Tibial nerve (tissue), 4 donors: Measurements from ENCODE around the gene CEP250. TPM values are rescaled to one million over a fixed set of nuclear protein-coding genes. Genes with fewer than 3 reads are reported as not detected.

Experiments used
- DNase-seq, 2 donors: peaks; one replicate each; pipeline ENCODE4 v3.0.0-alpha.2; 2019; ENCODE audit warnings: low spot score in 2 of 2
- H3K27ac ChIP-seq, 4 donors: fragments of 200-600 bp; sonication (generic) in 3 of 4; one replicate each; pipeline ENCODE4 v1.5.1; 2017 to 2019; ENCODE audit warnings: mild to moderate bottlenecking in 1 of 4
- H3K27me3 ChIP-seq, 2 donors: fragments of 200-600 bp; sonication (generic) in 1 of 2; one replicate each; pipeline versions ENCODE4 v1.5.1 to v1.6.0; 2017 to 2019
- H3K36me3 ChIP-seq, 3 donors: fragments of 200-600 bp; sonication (generic); one replicate each; pipeline ENCODE4 v1.5.1; 2018 to 2019
- H3K4me1 ChIP-seq, 4 donors: fragments of 200-600 bp; sonication (generic) in 3 of 4; one replicate each; pipeline ENCODE4 v1.5.1; 2017 to 2019
- H3K4me3 ChIP-seq, 4 donors: fragments of 200-600 bp; sonication (generic) in 3 of 4; one replicate each; pipeline ENCODE4 v1.5.1; 2017 to 2019; ENCODE audit warnings: mild to moderate bottlenecking in 1 of 4, moderate library complexity in 1 of 4
- H3K9me3 ChIP-seq, 4 donors: fragments of 200-600 bp; sonication (generic) in 3 of 4; one replicate each; pipeline ENCODE4 v1.5.1; 2017 to 2019
- CTCF ChIP-seq, 5 experiments: fragments of 200-600 bp in 3 of 5; fragments of 450-650 bp in 2 of 5; sonication (generic) in 3 of 5; IDR thresholded peaks; one replicate each; pipeline ENCODE4 v1.5.1; 2016 to 2019; ENCODE audit warnings: antibody characterized with exemption in 5 of 5, mild to moderate bottlenecking in 3 of 5, moderate library complexity in 2 of 5
- EP300 ChIP-seq, 2 donors: sonication (generic); formaldehyde crosslinking; IDR thresholded peaks; one replicate each; pipeline ENCODE4 v1.6.1; 2017; ENCODE audit warnings: antibody characterized with exemption in 2 of 2, mild to moderate bottlenecking in 1 of 2
- POLR2A ChIP-seq, 2 donors: fragments of 450-650 bp; IDR thresholded peaks; one replicate each; pipeline ENCODE4 v1.6.1; 2017; ENCODE audit warnings: antibody characterized with exemption in 2 of 2, mild to moderate bottlenecking in 2 of 2, moderate library complexity in 2 of 2
- WGBS, 2 donors: methylation state at CpG; one replicate each; pipeline ENCODE4 v1.1.5; 2018; 5-methylcytosine and 5-hydroxymethylcytosine counted together
- total RNA-seq, 4 donors: library from RNA; depleted of rRNA; stranded (reverse); fragments of >200 nt; gene quantifications; one replicate each; pipeline ENCODE4 v1.1.0, GENCODE V29; 2016

Gene CEP250
- total RNA-seq, 4 donors from 2014 or later = 12.5 to 41.1 (median 29.9) TPM

DNA sequence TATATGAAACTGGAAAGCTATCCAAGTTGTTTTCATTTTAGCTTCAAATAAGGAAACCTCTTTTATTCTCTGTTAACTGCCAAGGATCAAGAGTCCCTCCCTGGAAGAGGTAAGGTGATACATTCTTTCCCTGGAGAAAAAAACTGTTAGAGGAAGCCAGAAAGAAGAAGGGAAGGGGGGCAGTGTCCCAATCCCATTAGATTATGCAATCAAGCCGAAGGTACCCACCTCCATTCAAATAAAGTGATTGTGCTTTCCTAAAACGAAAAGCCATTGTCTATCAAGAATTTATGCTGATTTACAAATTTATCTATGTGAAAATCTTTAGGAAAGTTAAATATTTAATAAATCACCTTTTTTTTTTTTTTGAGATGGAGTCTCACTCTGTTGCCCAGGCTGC lies 34.1 kb upstream of the CEP250 start:
- Histone ChIP-seq H3K36me3 (no peaks in the 10 kb centered on the region), H3K27ac (no peak overlapping the region), H3K27me3 (no peaks in the 10 kb centered on the region), H3K9me3 (no peaks in the 10 kb centered on the region), H3K4me3 (no peak overlapping the region), H3K4me1 (no peaks in the 10 kb centered on the region)
- no peak for DNase-seq
- 66 to 68% methylated on average over 2 of the region's 2 CpGs for WGBS, 2 donors
- TF ChIP-seq EP300 (IDR thresholded peaks at IDR 0.05) (no peak), CTCF (IDR thresholded peaks at IDR 0.05) (no peak), POLR2A (IDR thresholded peaks at IDR 0.05) (no peak)

- H3K4me1 ChIP-seq = no peaks in the 10 kb centered on the region
- no peaks in the 10 kb centered on the region for H3K9me3 ChIP-seq
- no peaks in the 10 kb centered on the region for H3K36me3 ChIP-seq
- TF ChIP-seq EP300 (IDR thresholded peaks at IDR 0.05) = no peak
- TF ChIP-seq CTCF (IDR thresholded peaks at IDR 0.05) = no peak
- TF ChIP-seq POLR2A (IDR thresholded peaks at IDR 0.05) = no peak
- 55 to 57% methylated on average over 6 of the region's 6 CpGs for WGBS, 2 donors
- DNase-seq = no peak
- H3K4me3 ChIP-seq = no peak overlapping the region
- no peaks in the 10 kb centered on the region for H3K27me3 ChIP-seq
- no peak overlapping the region for H3K27ac ChIP-seq
Observed at GRCh38 chr20:35431621-35432429, 23.6 kb upstream of the CEP250 start.

DNA sequence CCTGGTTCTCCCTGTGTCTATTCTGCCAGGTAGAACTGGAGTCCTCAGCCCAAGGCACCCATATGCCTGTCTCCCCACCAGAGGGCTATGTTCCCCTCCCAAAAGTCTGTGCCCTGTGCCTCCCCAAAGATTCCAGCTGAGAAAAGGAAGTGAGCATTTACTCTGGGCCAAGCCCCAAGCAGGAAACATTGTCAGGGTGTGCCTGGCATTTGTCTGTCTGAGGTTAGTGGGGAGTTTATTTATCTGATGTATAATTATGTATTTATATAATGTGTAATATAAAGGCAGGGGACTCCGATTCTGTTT lies 23.0 kb upstream of the CEP250 start:
- no peak overlapping the region for H3K4me3 ChIP-seq
- no peak for TF ChIP-seq POLR2A (IDR thresholded peaks at IDR 0.05)
- no peak overlapping the region for H3K27ac ChIP-seq
- DNase-seq = no peak
- H3K36me3 ChIP-seq = no peaks in the 10 kb centered on the region
- WGBS, 2 donors = 82 to 92% methylated on average over 1 of the region's 1 CpG
- peaks cover 0 to under 1% (median 0%) of the 10 kb centered on the region in 4 donors for H3K4me1 ChIP-seq
- H3K9me3 ChIP-seq = no peaks in the 10 kb centered on the region
- H3K27me3 ChIP-seq = no peaks in the 10 kb centered on the region

DNA sequence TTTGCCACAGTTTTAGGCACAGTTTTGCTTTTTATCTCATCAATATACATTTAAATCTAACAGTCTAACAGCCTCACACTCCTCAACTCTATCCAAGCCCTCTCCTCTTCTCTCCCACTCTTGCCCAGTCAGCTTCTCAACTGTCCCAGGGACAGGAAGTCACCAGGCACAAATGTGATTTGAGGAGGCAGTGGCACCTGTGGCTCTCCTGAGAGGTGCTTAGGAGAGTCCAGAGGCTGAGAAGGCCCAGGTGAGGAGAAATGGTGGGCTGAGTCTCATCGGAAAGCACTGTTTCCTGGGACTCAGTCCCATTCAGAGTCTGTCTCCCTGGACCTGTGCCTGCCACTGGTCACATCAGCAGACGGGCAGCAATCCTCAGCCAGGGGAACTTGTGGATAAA lies 22.1 kb upstream of the CEP250 start:
- WGBS, 2 donors = 86 to 90% methylated on average over 1 to 2 of the region's 2 CpGs
- Histone ChIP-seq H3K36me3 (no peaks in the 10 kb centered on the region), H3K27me3 (no peaks in the 10 kb centered on the region), H3K27ac (no peak overlapping the region), H3K4me3 (no peak overlapping the region), H3K4me1 (peaks cover 0 to 10% (median 0%) of the 10 kb centered on the region in 4 donors), H3K9me3 (no peaks in the 10 kb centered on the region)
- TF ChIP-seq CTCF (IDR thresholded peaks at IDR 0.05) (no peak), POLR2A (IDR thresholded peaks at IDR 0.05) (no peak), EP300 (IDR thresholded peaks at IDR 0.05) (no peak)
- no peak for DNase-seq

- Histone ChIP-seq H3K9me3 (no peaks in the 10 kb centered on the region), H3K36me3 (no peaks in the 10 kb centered on the region), H3K27me3 (no peaks in the 10 kb centered on the region), H3K27ac (peak overlapping the region in 3 of 4 donors; percentile 19 to 71 (median 57)), H3K4me3 (no peak overlapping the region), H3K4me1 (peaks cover 0 to 20% (median 0%) of the 10 kb centered on the region in 4 donors)
- TF ChIP-seq EP300 (IDR thresholded peaks at IDR 0.05) (no peak), POLR2A (IDR thresholded peaks at IDR 0.05) (no peak), CTCF (IDR thresholded peaks at IDR 0.05) (no peak)
- DNase-seq = peak in 1 of 2 donors; percentile 37
- 67 to 77% methylated on average over 39 to 51 of the region's 53 CpGs for WGBS, 2 donors
Observed at GRCh38 chr20:35434085-35435005, 21.1 kb upstream of the CEP250 start.
